Superior temporal gyrus (tissue), 1 donor: Measurements from ENCODE around the gene PCDHGA1.
"Not testable (repeated sequence)": the region's sequence is repeated elsewhere in the genome, so short reads cannot be mapped to it uniquely, and the experiment has no call there.

Experiments used
- DNase-seq: peaks from one replicate; pipeline ENCODE4 v3.0.0-alpha.2; 2016; ENCODE audit errors: extremely low spot score

PCDHGA1 gene

DNA sequence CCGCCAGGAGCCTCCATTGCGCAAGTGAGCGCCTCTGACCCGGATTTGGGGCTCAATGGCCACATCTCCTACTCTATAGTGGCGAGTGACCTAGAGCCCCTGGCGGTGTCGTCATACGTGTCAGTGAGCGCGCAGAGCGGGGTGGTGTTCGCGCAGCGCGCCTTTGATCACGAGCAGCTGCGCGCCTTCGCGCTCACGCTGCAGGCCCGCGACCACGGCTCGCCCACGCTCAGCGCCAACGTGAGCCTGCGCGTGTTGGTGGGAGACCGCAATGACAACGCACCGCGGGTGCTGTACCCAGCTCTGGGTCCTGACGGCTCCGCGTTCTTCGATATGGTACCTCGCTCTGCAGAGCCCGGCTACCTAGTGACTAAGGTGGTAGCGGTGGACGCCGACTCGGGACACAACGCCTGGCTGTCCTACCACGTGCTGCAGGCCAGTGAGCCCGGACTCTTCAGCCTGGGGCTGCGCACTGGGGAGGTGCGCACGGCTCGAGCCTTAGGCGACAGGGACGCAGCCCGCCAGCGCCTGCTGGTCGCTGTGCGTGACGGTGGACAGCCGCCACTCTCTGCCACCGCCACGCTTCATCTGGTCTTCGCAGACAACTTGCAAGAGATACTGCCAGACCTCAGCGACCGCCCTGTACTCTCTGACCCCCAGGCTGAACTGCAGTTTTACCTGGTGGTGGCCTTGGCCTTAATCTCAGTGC, 79.4 kb downstream of the PCDHGA1 start:
- DNase-seq = no peak

DNA sequence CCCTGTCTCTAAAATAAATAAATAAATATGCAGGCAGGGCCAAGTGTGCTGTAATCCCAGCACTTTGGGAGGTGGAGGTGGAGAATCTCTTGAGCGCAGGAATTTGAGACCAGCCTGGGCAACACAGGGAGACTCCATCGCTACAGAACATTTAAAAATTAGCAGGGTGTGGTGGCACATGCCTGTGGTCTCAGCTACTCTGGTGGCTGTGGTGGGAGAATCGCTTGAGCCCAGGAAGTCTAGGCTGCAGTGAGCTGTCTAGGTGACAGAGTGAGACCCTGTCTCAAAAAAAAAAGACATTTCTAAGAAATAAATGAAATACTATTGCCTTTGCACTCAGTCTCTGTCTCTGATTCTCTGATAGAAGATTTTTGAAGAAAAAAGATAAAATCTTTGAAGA, 81.3 kb downstream of the PCDHGA1 start:
- DNase-seq = no peak

DNA sequence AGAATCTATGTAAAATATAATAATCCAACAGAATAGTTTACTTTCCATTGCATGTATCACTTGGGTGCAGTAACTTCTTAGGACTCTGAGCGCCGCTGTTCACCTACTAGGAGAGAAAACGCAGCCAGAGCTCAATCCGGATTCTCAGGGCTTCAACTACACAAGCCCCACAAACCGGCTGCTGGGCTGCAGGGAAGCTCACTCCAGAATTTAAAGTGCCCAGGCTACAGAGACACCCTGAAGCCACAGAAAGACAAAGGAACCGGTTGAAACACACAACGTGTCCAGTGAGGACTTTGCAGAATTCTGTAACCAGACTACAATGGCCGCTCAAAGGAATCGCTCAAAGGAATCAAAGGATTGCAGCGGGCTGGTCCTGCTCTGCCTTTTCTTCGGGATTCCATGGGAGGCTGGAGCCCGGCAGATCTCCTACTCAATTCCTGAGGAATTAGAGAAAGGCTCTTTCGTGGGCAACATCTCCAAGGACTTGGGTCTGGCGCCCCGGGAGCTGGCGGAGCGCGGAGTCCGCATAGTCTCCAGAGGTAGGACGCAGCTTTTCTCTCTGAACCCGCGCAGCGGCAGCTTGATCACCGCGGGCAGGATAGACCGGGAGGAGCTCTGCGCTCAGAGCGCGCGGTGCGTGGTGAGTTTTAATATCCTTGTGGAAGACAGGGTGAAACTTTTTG, 82.7 kb downstream of the PCDHGA1 start, which contains the start of gene PCDHGA10:
Gene PCDHGA10 (plus strand): TSS at position 134 of the 686 bp plus-strand sequence. CDS start 189 bp downstream, at position 323.
- peak; percentile 13 for DNase-seq

DNA sequence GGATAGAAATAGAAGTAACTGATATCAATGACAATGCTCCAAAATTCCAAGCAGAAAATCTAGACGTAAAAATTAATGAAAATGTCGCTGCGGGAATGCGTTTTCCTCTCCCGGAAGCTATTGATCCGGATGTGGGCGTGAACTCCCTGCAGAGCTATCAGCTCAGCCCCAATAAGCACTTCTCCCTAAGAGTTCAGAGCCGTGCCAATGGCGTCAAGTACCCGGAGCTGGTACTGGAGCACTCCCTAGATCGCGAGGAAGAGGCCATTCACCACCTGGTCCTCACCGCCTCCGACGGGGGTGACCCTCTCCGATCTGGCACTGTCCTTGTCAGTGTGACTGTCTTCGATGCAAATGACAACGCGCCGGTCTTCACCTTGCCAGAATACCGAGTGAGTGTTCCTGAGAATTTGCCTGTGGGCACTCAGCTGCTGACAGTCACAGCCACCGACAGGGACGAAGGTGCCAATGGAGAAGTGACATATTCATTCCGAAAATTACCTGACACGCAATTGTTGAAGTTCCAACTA, 83.3 kb downstream of the PCDHGA1 start:
- no peak for DNase-seq

DNA sequence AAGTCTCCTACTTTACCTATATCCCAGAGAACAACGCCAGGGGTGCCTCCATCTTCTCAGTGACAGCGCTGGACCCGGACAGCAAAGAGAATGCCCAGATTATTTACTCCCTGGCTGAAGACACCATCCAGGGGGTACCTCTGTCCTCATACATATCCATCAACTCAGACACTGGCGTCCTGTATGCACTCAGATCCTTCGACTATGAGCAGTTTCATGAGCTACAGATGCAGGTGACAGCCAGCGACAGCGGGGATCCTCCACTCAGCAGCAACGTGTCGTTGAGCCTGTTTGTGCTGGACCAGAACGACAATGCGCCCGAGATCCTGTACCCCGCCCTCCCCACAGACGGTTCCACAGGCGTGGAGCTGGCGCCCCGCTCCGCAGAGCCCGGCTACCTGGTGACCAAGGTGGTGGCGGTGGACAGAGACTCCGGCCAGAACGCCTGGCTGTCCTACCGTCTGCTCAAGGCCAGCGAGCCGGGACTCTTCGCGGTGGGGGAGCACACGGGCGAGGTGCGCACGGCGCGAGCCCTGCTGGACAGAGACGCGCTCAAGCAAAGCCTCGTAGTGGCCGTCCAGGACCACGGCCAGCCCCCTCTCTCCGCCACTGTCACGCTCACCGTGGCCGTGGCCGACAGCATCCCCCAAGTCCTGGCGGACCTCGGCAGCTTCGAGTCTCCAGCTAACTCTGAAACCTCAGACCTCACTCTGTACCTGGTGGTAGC, 84.4 kb downstream of the PCDHGA1 start:
- not testable (repeated sequence) for DNase-seq

DNA sequence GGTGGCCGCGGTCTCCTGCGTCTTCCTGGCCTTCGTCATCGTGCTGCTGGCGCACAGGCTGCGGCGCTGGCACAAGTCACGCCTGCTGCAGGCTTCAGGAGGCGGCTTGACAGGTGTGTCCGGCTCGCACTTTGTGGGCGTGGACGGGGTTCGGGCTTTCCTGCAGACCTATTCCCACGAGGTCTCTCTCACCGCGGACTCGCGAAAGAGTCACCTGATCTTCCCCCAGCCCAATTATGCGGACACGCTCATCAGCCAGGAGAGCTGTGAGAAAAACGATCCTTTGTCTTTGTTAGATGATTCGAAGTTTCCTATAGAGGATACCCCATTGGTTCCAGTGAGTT, 84.9 kb downstream of the PCDHGA1 start:
- not testable (repeated sequence) for DNase-seq

DNA sequence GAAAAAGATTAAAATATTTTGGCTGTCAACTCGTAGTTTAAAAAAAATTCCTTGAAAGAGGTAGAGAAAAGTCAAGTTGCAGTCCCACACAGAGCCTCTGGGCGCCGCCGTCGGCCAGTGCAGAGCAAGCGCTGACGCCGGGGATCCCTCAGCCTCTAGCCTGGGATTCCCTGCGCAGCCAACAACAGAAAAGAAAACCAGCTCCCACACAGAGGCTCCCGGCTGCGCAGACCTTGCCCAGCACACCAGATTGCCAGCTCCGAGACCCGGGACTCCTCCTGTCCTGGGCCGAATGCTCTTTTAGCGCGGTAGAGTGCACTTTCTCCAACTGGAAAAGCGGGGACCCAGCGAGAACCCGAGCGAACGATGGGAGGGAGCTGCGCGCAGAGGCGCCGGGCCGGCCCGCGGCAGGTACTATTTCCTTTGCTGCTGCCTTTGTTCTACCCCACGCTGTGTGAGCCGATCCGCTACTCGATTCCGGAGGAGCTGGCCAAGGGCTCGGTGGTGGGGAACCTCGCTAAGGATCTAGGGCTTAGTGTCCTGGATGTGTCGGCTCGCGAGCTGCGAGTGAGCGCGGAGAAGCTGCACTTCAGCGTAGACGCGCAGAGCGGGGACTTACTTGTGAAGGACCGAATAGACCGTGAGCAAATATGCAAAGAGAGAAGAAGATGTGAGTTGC, 87.3 kb downstream of the PCDHGA1 start, which contains the start of gene PCDHGB7:
Gene PCDHGB7 (plus strand): TSS at position 184 of the 679 bp plus-strand sequence. CDS start 183 bp downstream, at position 367.
- peak; percentile 46 for DNase-seq

DNA sequence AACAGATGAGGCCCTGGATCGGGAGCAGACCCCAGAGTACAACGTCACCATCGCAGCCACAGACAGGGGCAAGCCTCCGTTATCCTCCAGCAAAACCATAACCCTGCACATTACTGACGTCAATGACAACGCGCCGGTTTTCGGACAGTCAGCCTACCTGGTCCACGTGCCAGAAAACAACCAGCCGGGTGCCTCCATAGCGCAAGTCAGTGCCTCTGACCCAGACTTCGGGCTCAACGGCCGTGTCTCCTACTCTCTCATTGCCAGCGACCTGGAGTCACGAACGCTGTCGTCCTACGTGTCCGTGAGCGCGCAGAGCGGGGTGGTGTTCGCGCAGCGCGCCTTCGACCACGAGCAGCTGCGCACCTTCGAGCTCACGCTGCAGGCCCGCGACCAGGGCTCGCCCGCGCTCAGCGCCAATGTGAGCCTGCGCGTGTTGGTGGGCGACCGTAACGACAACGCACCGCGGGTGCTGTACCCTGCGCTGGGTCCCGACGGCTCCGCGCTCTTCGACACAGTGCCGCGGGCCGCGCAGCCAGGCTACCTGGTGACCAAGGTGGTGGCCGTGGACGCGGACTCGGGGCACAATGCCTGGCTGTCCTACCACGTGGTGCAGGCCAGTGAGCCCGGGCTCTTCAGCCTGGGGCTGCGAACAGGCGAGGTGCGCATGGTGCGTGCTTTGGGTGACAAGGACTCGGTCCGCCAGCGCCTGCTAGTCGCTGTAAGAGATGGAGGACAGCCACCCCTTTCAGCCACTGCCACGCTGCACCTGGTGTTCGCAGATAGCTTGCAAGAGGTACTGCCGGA, 89.0 kb downstream of the PCDHGA1 start:
- no peak for DNase-seq

DNA sequence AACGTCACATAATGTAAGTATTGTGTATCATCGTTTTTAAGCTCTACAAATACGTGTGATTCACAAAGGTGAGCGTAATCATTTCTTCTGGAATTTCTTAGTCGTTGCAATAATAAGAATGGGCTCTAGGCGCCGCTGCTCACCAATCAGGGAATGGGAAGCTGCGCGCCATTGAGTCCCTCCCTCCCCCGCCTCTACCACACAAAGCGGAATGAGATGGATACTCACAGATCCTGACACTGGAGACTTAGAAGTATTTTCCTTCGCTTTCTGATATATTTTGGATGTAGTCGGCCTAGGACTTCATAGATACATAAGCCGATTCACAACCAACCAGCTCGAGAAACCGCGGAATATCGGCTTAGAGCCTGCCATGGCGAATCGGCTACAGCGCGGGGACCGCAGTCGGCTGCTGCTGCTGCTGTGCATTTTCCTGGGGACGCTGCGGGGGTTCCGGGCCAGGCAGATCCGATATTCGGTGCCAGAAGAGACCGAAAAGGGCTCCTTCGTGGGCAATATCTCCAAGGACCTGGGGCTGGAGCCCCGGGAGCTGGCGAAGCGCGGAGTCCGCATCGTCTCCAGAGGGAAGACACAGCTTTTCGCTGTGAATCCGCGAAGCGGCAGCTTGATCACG, 90.7 kb downstream of the PCDHGA1 start, which contains the start of gene PCDHGA11:
Gene PCDHGA11 (plus strand): TSS at position 197 of the 634 bp plus-strand sequence. CDS start 177 bp downstream, at position 374.
- peak; percentile 16 for DNase-seq

GRCh38 chr5:141421489-141421855, 91.2 kb downstream of the PCDHGA1 start:
- no peak for DNase-seq

- no peak for DNase-seq
Observed at GRCh38 chr5:141422742-141423291, 92.5 kb downstream of the PCDHGA1 start.

DNA sequence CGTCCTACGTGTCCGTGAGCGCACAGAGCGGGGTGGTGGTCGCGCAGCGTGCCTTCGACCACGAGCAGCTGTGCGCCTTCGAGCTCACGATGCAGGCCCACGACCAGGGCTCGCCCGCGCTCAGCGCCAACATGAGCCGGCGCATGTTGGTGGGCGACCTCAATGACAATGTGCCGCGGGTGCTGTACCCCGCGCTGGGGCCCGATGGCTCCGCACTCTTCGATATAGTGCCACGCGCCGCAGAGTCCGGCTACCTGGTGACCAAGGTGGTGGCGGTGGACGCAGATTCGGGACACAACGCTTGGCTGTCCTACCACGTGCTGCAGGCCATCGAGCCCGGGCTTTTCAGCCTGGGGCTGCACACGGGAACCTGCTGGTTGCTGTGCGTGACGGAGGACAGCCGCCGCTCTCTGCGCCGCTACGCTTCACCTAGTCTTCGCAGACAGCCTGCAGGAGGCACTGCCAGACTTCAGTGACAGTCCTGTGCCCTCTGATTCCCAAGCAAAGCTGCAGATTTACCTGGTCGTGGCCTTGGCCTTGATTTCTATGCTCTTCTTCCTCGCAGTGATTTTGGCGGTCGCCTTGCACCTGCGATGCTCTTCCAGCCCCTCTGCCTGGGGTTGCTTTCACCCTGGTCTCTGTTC, 97.6 kb downstream of the PCDHGA1 start:
- DNase-seq = no peak

DNA sequence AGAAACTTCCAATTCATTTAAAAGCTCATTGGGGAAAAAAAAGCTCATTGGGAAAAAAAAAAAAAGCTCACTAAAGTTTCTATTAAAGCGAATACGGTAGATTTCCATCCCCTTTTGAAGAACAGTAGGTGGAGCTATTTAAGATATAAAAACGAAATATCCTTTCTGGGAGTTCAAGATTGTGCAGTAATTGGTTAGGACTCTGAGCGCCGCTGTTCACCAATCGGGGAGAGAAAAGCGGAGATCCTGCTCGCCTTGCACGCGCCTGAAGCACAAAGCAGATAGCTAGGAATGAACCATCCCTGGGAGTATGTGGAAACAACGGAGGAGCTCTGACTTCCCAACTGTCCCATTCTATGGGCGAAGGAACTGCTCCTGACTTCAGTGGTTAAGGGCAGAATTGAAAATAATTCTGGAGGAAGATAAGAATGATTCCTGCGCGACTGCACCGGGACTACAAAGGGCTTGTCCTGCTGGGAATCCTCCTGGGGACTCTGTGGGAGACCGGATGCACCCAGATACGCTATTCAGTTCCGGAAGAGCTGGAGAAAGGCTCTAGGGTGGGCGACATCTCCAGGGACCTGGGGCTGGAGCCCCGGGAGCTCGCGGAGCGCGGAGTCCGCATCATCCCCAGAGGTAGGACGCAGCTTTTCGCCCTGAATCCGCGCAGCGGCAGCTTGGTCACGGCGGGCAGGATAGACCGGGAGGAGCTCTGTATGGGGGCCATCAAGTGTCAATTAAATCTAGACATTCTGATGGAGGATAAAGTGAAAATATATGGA, 100.2 kb downstream of the PCDHGA1 start, which contains the start of gene PCDHGA12:
Gene PCDHGA12 (plus strand): TSS at position 176 of the 782 bp plus-strand sequence. CDS start 253 bp downstream, at position 429.
- DNase-seq = peak; percentile 20

- no peak for DNase-seq
Observed at GRCh38 chr5:141431286-141431685, 101.0 kb downstream of the PCDHGA1 start.

- DNase-seq = not testable (repeated sequence)
Observed at GRCh38 chr5:141432308-141432707, 102.0 kb downstream of the PCDHGA1 start.

DNA sequence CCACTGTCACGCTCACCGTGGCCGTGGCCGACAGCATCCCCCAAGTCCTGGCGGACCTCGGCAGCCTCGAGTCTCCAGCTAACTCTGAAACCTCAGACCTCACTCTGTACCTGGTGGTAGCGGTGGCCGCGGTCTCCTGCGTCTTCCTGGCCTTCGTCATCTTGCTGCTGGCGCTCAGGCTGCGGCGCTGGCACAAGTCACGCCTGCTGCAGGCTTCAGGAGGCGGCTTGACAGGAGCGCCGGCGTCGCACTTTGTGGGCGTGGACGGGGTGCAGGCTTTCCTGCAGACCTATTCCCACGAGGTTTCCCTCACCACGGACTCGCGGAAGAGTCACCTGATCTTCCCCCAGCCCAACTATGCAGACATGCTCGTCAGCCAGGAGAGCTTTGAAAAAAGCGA, 102.4 kb downstream of the PCDHGA1 start:
- DNase-seq = not testable (repeated sequence)

GRCh38 chr5:141434006-141434405, 103.7 kb downstream of the PCDHGA1 start:
- DNase-seq = no peak

DNA sequence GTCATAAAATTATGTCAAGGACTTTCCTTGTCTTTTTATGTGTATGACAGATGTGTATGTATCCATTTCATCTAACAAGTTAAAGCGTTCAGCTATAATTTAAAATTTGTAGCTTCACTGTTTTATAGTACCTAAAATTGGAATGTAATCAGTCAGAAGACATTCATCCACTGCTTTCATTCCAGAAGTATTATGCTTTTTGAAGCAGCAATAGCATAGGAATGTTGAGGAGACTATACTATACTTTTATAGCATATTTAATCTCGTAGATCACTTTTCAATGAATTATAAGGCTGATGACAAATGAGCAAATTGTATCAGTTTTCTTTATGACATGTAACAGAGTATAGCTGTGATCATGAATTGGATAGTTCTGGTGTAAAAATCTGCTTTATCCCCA, 106.9 kb downstream of the PCDHGA1 start:
- no peak for DNase-seq
